Hindlimb muscle (tissue), 1 donor: ENCODE results near the gene SSBP3. TPM values are rescaled to one million over a fixed set of nuclear protein-coding genes. Genes with fewer than 3 reads are reported as not detected.

ENCODE experiments used
- DNase-seq: peaks from one replicate; pipeline ENCODE4 v3.0.0-alpha.2; 2013
- polyA plus RNA-seq: library from polyadenylated mRNA; unstranded; fragments of 120-200 nt; gene quantifications from one replicate; pipeline ENCODE4 v1.2.1, GENCODE V29; 2013; ENCODE audit not compliant: insufficient read length

Gene SSBP3
- polyA plus RNA-seq, 1 donor = 67.2 TPM

GRCh38 chr1:54371038-54371941 is 34.9 kb downstream of the SSBP3 start:
- no peak for DNase-seq

- DNase-seq = no peak
Observed at GRCh38 chr1:54370287-54370989, 35.8 kb downstream of the SSBP3 start.

- DNase-seq = no peak
Observed at GRCh38 chr1:54367613-54368012, 38.6 kb downstream of the SSBP3 start.

GRCh38 chr1:54365847-54366246 is 40.3 kb downstream of the SSBP3 start:
- DNase-seq = no peak

- DNase-seq = no peak
Observed at GRCh38 chr1:54365398-54365797, 40.8 kb downstream of the SSBP3 start.

- no peak for DNase-seq
Observed at GRCh38 chr1:54364995-54365394, 41.2 kb downstream of the SSBP3 start.

- DNase-seq = no peak
Observed at GRCh38 chr1:54364582-54364981, 41.6 kb downstream of the SSBP3 start.

- DNase-seq = no peak
Observed at GRCh38 chr1:54363925-54364324, 42.3 kb downstream of the SSBP3 start.

- no peak for DNase-seq
Observed at GRCh38 chr1:54362881-54363340, 43.3 kb downstream of the SSBP3 start.

- peak; percentile 40 for DNase-seq
Observed at GRCh38 chr1:54361342-54361741, 44.9 kb downstream of the SSBP3 start.

GRCh38 chr1:54360165-54361005 is 45.8 kb downstream of the SSBP3 start:
- DNase-seq = no peak

GRCh38 chr1:54359393-54360162 is 46.6 kb downstream of the SSBP3 start:
- no peak for DNase-seq

- peak; percentile 40 for DNase-seq
Observed at GRCh38 chr1:54358503-54359168, 47.6 kb downstream of the SSBP3 start.

- DNase-seq = no peak
Observed at GRCh38 chr1:54357967-54358366, 48.2 kb downstream of the SSBP3 start.

GRCh38 chr1:54356680-54357147 is 49.5 kb downstream of the SSBP3 start:
- DNase-seq = no peak

- DNase-seq = no peak
Observed at GRCh38 chr1:54355931-54356679, 50.1 kb downstream of the SSBP3 start.

- no peak for DNase-seq
Observed at GRCh38 chr1:54354899-54355298, 51.3 kb downstream of the SSBP3 start.

GRCh38 chr1:54353959-54354358 is 52.2 kb downstream of the SSBP3 start:
- DNase-seq = no peak

GRCh38 chr1:54352755-54353154 is 53.4 kb downstream of the SSBP3 start:
- no peak for DNase-seq

- DNase-seq = no peak
Observed at GRCh38 chr1:54350360-54350759, 55.8 kb downstream of the SSBP3 start.

GRCh38 chr1:54348700-54349021 is 57.5 kb downstream of the SSBP3 start:
- DNase-seq = no peak
